Suprapubic skin (tissue), 4 donors: ENCODE measurements around the gene FXR2. TPM values are rescaled to one million over a fixed set of nuclear protein-coding genes. Genes with fewer than 3 reads are reported as not detected.

Experiments
- DNase-seq, 2 donors: peaks; one replicate each; pipeline ENCODE4 v3.0.0-alpha.2; 2019; ENCODE audit warnings: low spot score in 2 of 2
- H3K27ac ChIP-seq: fragments of 200-600 bp; sonication (generic); one replicate; pipeline ENCODE4 v1.5.1; 2019
- H3K27me3 ChIP-seq: fragments of 200-600 bp; sonication (generic); one replicate; pipeline ENCODE4 v1.5.1; 2019
- H3K36me3 ChIP-seq: fragments of 200-600 bp; sonication (generic); one replicate; pipeline ENCODE4 v1.5.1; 2019
- H3K4me1 ChIP-seq: fragments of 200-600 bp; sonication (generic); one replicate; pipeline ENCODE4 v1.5.1; 2019
- H3K4me3 ChIP-seq: fragments of 200-600 bp; sonication (generic); one replicate; pipeline ENCODE4 v1.5.1; 2019; ENCODE audit warnings: mild to moderate bottlenecking
- H3K9me3 ChIP-seq: fragments of 200-600 bp; sonication (generic); one replicate; pipeline ENCODE4 v1.5.1; 2019
- CTCF ChIP-seq, 2 donors: fragments of 200-600 bp in 1 of 2; fragments of 450-650 bp in 1 of 2; sonication (generic) in 1 of 2; IDR thresholded peaks; one replicate each; pipeline ENCODE4 v1.5.1; 2016 to 2019; ENCODE audit warnings: antibody characterized with exemption in 2 of 2, mild to moderate bottlenecking in 1 of 2, moderate library complexity in 1 of 2
- EP300 ChIP-seq: sonication (generic); formaldehyde crosslinking; IDR thresholded peaks from one replicate; pipeline ENCODE4 v1.6.1; 2017; ENCODE audit warnings: antibody characterized with exemption
- POLR2A ChIP-seq, 2 donors: fragments of 450-650 bp; IDR thresholded peaks; one replicate each; pipeline ENCODE4 v1.6.1; 2017; ENCODE audit warnings: antibody characterized with exemption in 2 of 2, mild to moderate bottlenecking in 2 of 2, moderate library complexity in 2 of 2
- POLR2AphosphoS5 ChIP-seq, 3 donors: sonication (generic); formaldehyde crosslinking; IDR thresholded peaks; one replicate each; pipeline ENCODE4 v1.6.1; 2017; ENCODE audit warnings: antibody characterized with exemption in 3 of 3
- WGBS: methylation state at CpG from one replicate; pipeline ENCODE4 v1.1.5; 2018; 5-methylcytosine and 5-hydroxymethylcytosine counted together
- total RNA-seq, 4 donors: library from RNA; depleted of rRNA; stranded (reverse); fragments of >200 nt; gene quantifications; one replicate each; pipeline ENCODE4 v1.1.0, GENCODE V29; 2016

Gene FXR2
- total RNA-seq, 4 donors from 2014 or later: 21.0 to 25.6 (median 22.5) TPM

- H3K36me3 ChIP-seq: peaks cover 14% of the 10 kb centered on the region
- TF ChIP-seq EP300 (no peak), CTCF (IDR thresholded peaks at IDR 0.05) (no peak), POLR2A (IDR thresholded peaks at IDR 0.05) (no peak), POLR2AphosphoS5 (IDR thresholded peaks at IDR 0.05) (no peak)
- peak overlapping the region; percentile 95 for H3K27ac ChIP-seq
- no peaks in the 10 kb centered on the region for H3K27me3 ChIP-seq
- 50% methylated on average over 18 of the region's 18 CpGs for WGBS
- no peaks in the 10 kb centered on the region for H3K9me3 ChIP-seq
- peaks cover 57% of the 10 kb centered on the region for H3K4me1 ChIP-seq
- no peak for DNase-seq
- peak overlapping the region; percentile 96 for H3K4me3 ChIP-seq
These were observed 55.2 kb downstream of the FXR2 start for GRCh38 chr17:7559320-7560171.

- WGBS: 18% methylated on average over 16 of the region's 16 CpGs
- no peak for DNase-seq
- Histone ChIP-seq H3K27me3 (no peaks in the 10 kb centered on the region), H3K4me1 (peaks cover 56% of the 10 kb centered on the region), H3K27ac (peak within 1 kb of the TSS; percentile 92), H3K9me3 (no peaks in the 10 kb centered on the region), H3K36me3 (peaks cover 7% of the 10 kb centered on the region), H3K4me3 (peak within 1 kb of the TSS; percentile 96)
- no peak for TF ChIP-seq EP300
These were observed 56.0 kb downstream of the FXR2 start, which contains the start of gene TNFSF13 for GRCh38 chr17:7558544-7559319. TSS of gene TNFSF13 (plus strand) at chr17:7558750. CDS start at chr17:7559040, 290 bp downstream.

- DNase-seq: peak; percentile 93 to 94
- TF ChIP-seq EP300: no peak
- TF ChIP-seq POLR2AphosphoS5 (IDR thresholded peaks at IDR 0.05): peak in 1 of 3 donors; percentile 80
- no peak for TF ChIP-seq CTCF (IDR thresholded peaks at IDR 0.05)
- no peak for TF ChIP-seq POLR2A (IDR thresholded peaks at IDR 0.05)
- 6% methylated on average over 21 of the region's 21 CpGs for WGBS
- H3K27ac ChIP-seq: peak overlapping the region; percentile 92
- no peaks in the 10 kb centered on the region for H3K27me3 ChIP-seq
- peaks cover 49% of the 10 kb centered on the region for H3K4me1 ChIP-seq
- no peaks in the 10 kb centered on the region for H3K9me3 ChIP-seq
- peak overlapping the region; percentile 96 for H3K4me3 ChIP-seq
- no peaks in the 10 kb centered on the region for H3K36me3 ChIP-seq
These were observed 56.7 kb downstream of the FXR2 start for GRCh38 chr17:7557775-7558543.

GRCh38 chr17:7557147-7557764 lies 57.4 kb downstream of the FXR2 start:
- Histone ChIP-seq H3K27ac (peak overlapping the region; percentile 92), H3K9me3 (no peaks in the 10 kb centered on the region), H3K36me3 (no peaks in the 10 kb centered on the region), H3K4me3 (no peak overlapping the region), H3K27me3 (no peaks in the 10 kb centered on the region), H3K4me1 (peaks cover 42% of the 10 kb centered on the region)
- 48% methylated on average over 14 of the region's 19 CpGs for WGBS
- TF ChIP-seq CTCF (IDR thresholded peaks at IDR 0.05): no peak
- no peak for TF ChIP-seq POLR2AphosphoS5 (IDR thresholded peaks at IDR 0.05)
- TF ChIP-seq POLR2A (IDR thresholded peaks at IDR 0.05): no peak
- TF ChIP-seq EP300: no peak
- DNase-seq: no peak

- no peak for DNase-seq
- Histone ChIP-seq H3K4me3 (no peak overlapping the region), H3K9me3 (no peaks in the 10 kb centered on the region), H3K4me1 (peaks cover 40% of the 10 kb centered on the region), H3K36me3 (no peaks in the 10 kb centered on the region), H3K27me3 (no peaks in the 10 kb centered on the region), H3K27ac (no peak overlapping the region)
- WGBS: 78% methylated on average over 12 of the region's 12 CpGs
- TF ChIP-seq POLR2AphosphoS5 (IDR thresholded peaks at IDR 0.05) (no peak), EP300 (no peak), POLR2A (IDR thresholded peaks at IDR 0.05) (no peak), CTCF (IDR thresholded peaks at IDR 0.05) (no peak)
These were observed 58.1 kb downstream of the FXR2 start for GRCh38 chr17:7556627-7557026.
